ENCODE measurements around the gene RBP5.

- no peak for TF ChIP-seq CTCF (IDR thresholded peaks at IDR 0.05)
- TF ChIP-seq POLR2A (IDR thresholded peaks at IDR 0.05) = no peak
Observed at GRCh38 chr12:7096006-7096932, 32.4 kb downstream of the RBP5 start.

All from lower leg skin (tissue), 3 donors.